GM12878 (cell line): ENCODE measurements around the gene DMD. TPM values are rescaled to one million over a fixed set of nuclear protein-coding genes. Genes with fewer than 3 reads are reported as not detected.

Experiments used
- ATAC-seq: fragments of 200-7000 bp; cut with Tn5 transposase; 3 replicates; pipeline ENCODE4 v1.9.1; 2020; ENCODE audit warnings: mild to moderate bottlenecking, moderate library complexity
- BruUV-seq: library from RNA; stranded (reverse); fragments of 400-500 nt; replicated peaks from 2 replicates; lab custom pipeline; 2021; lab: Mats Ljungman, UMichigan
- CTCF ChIA-PET: fragments of 300-600 bp; sonication (Branson Sonifier 250); formaldehyde crosslinking; extraction: SDS; loops from one replicate; lab custom pipeline; 2021; ENCODE audit warnings: inconsistent platforms; lab: Yijun Ruan, JAX
- POLR2A ChIA-PET: fragments of 350-600 bp; formaldehyde crosslinking; extraction: SDS; loops from one replicate; lab custom pipeline; 2021; ENCODE audit warnings: inconsistent platforms; lab: Charles Lee
- RAD21 ChIA-PET: fragments of 300-600 bp; sonication (Branson Sonifier 250); formaldehyde crosslinking; loops from one replicate; lab custom pipeline; 2023; ENCODE audit warnings: antibody characterized with exemption; ENCODE audit not compliant: unreplicated experiment; lab: Charles Lee
- SMC1A ChIA-PET: fragments of 300-600 bp; sonication (Branson Sonifier 250); formaldehyde crosslinking; loops from one replicate; lab custom pipeline; 2023; ENCODE audit not compliant: unreplicated experiment, uncharacterized antibody; lab: Charles Lee
- DNase-seq: peaks from one replicate; pipeline ENCODE4 v3.0.0-alpha.2; 2011; ENCODE audit warnings: low read depth, low spot score
- FAIRE-seq: peaks from 3 replicates; lab custom pipeline; 2011; peaks lifted over from hg19 to GRCh38; lab: Jason Lieb, UNC
- H2AFZ ChIP-seq: 2 replicates; pipeline ENCODE4 v1.6.0; 2011; ENCODE audit warnings: low read depth, low read length, control low read depth; ENCODE audit not compliant: control insufficient read depth
- H3K27ac ChIP-seq: 2 replicates; pipeline ENCODE4 v1.5.1; 2011; ENCODE audit warnings: control low read depth; ENCODE audit not compliant: control insufficient read depth, insufficient read depth
- H3K27me3 ChIP-seq, 2 experiments: replicated peaks in 1 of 2; 2 replicates each; pipeline versions ENCODE4 v1.6.0 to v1.6.1; 2011; ENCODE audit warnings: low read length in 1 of 2; ENCODE audit not compliant: control insufficient read depth in 2 of 2, insufficient read depth in 2 of 2
- H3K36me3 ChIP-seq, 2 experiments: 2 replicates each; pipeline ENCODE4 v1.5.1; 2011; ENCODE audit warnings: low read length in 1 of 2; ENCODE audit not compliant: control insufficient read depth in 2 of 2, insufficient read depth in 2 of 2
- H3K4me1 ChIP-seq: 2 replicates; pipeline ENCODE4 v1.6.1; 2011; ENCODE audit warnings: mild to moderate bottlenecking, low read length, moderate library complexity, mixed read lengths; ENCODE audit not compliant: control insufficient read depth, insufficient read depth
- H3K4me2 ChIP-seq: 2 replicates; pipeline ENCODE4 v1.6.0; 2011; ENCODE audit warnings: control low read depth; ENCODE audit not compliant: control insufficient read depth, insufficient read depth
- H3K4me3 ChIP-seq: fragments of 200-600 bp; sonication (generic); 2 replicates; pipeline ENCODE4 v1.5.1; 2016
- H3K79me2 ChIP-seq: 2 replicates; pipeline ENCODE4 v1.6.0; 2011; ENCODE audit warnings: low read length; ENCODE audit not compliant: control insufficient read depth, insufficient read depth
- H3K9ac ChIP-seq: 2 replicates; pipeline ENCODE4 v1.8.0; 2011; ENCODE audit warnings: low read length, control low read depth, mixed read lengths; ENCODE audit not compliant: control insufficient read depth, insufficient read depth
- H3K9me3 ChIP-seq: replicated peaks from 3 replicates; pipeline ENCODE4 v1.5.1; 2011; ENCODE audit warnings: mild to moderate bottlenecking, low read length; ENCODE audit not compliant: control insufficient read depth, insufficient read depth
- H4K20me1 ChIP-seq: 2 replicates; pipeline ENCODE4 v1.6.0; 2011; ENCODE audit not compliant: control insufficient read depth, insufficient read depth
- ASH2L ChIP-seq: fragments of 300-600, 200-600 bp; sonication (generic); IDR thresholded peaks from 2 replicates; pipeline ENCODE4 v1.6.1; 2017; ENCODE audit warnings: low read depth, mild to moderate bottlenecking, borderline replicate concordance
- BMI1 ChIP-seq: fragments of 450-650 bp; IDR thresholded peaks from 2 replicates; pipeline ENCODE4 v1.6.1; 2016; ENCODE audit warnings: mild to moderate bottlenecking, moderate library complexity, borderline replicate concordance
- EED ChIP-seq: sonication (generic); IDR thresholded peaks from 2 replicates; pipeline ENCODE4 v1.6.1; 2016; ENCODE audit warnings: antibody characterized with exemption, low read depth
- HDGF ChIP-seq: fragments of 450-650 bp; IDR thresholded peaks from 2 replicates; pipeline ENCODE4 v1.6.1; 2016; ENCODE audit warnings: antibody characterized with exemption
- NFYA ChIP-seq: IDR thresholded peaks from 2 replicates; pipeline ENCODE4 v1.6.1; 2011; ENCODE audit warnings: low read depth, mild to moderate bottlenecking, low read length, improper control_type of control experiment, borderline replicate concordance
- SUPT20H ChIP-seq: IDR thresholded peaks from 2 replicates; pipeline ENCODE4 v1.6.1; 2011; ENCODE audit warnings: low read depth, mild to moderate bottlenecking, low read length, moderate library complexity, borderline replicate concordance; ENCODE audit not compliant: control insufficient read depth
- TBL1XR1 ChIP-seq: IDR thresholded peaks from 2 replicates; pipeline ENCODE4 v1.6.1; 2012; ENCODE audit warnings: low read depth, low read length, improper control_type of control experiment
- YBX1 ChIP-seq: fragments of 450-650 bp; IDR thresholded peaks from 2 replicates; pipeline ENCODE4 v1.6.1; 2016; ENCODE audit warnings: antibody characterized with exemption
- WGBS: methylation state at CpG from one replicate; pipeline ENCODE4 v1.1.6; 2016; ENCODE audit warnings: low lambda C conversion rate; ENCODE audit not compliant: insufficient replicate concordance, insufficient coverage; ENCODE audit errors: missing lambda C conversion rate; 5-methylcytosine and 5-hydroxymethylcytosine counted together
- in situ Hi-C: fragments of 300-500 bp; cut with MboI; formaldehyde crosslinking; loops from 9 replicates; pipeline ENCODE4 v1.14.3; 2018; ENCODE audit warnings: mixed read lengths
- intact Hi-C: fragments of 100-400 bp; cut with micrococcal nuclease; formaldehyde crosslinking; loops from one replicate; pipeline ENCODE4 v1.14.2; 2022; ENCODE audit not compliant: unreplicated experiment
- polyA plus RNA-seq, 11 experiments: library from polyadenylated mRNA; depleted of rRNA in 4 of 11; unstranded in 6 of 11; stranded (reverse) in 5 of 11; fragments of >200 nt; fragmentation: Nextera tagmentation in 4 of 11; fragmentation: Illumina TruSeq in 1 of 11; extraction: Ambion mirVana in 4 of 11; extraction: Trizol in 1 of 11; gene quantifications; 1 replicate in 1 of 11; 2 replicates in 10 of 11; pipeline versions ENCODE4 v1.2.1 to v1.2.3, GENCODE V29; 2011 to 2016; ENCODE audit warnings: inconsistent platforms in 2 of 11, missing spikeins in 2 of 11, low read depth in 1 of 11
- total RNA-seq, 4 experiments: library from RNA; depleted of rRNA in 3 of 4; stranded (reverse); fragments of >200 nt in 3 of 4; fragmentation: Illumina TruSeq in 1 of 4; extraction: Trizol in 1 of 4; gene quantifications; 2 replicates each; pipeline versions ENCODE4 v1.2.1 to v1.2.3, GENCODE V29; 2013 to 2021
- TF ChIP-seq, protein P1 (sequence below): IDR thresholded peaks from 2 replicates; pipeline ENCODE4 v1.6.1; 2012; ENCODE audit warnings: low read depth, low read length, improper control_type of control experiment
- TF ChIP-seq, protein P2 (sequence below): fragments of 150-350 bp; IDR thresholded peaks from 2 replicates; pipeline ENCODE4 v1.6.1; 2016; ENCODE audit warnings: low read depth, low read length
- TF ChIP-seq, protein P3 (sequence below): fragments of 450-650 bp; IDR thresholded peaks from 2 replicates; pipeline ENCODE4 v1.6.1; 2016; ENCODE audit warnings: mild to moderate bottlenecking, moderate library complexity, borderline replicate concordance

Gene DMD
- total and polyA plus RNA-seq, 10 of the 15 experiments (the other 5 are each of a cell fraction or from before 2014, with no cell fraction given), result 1.4 to 24.3 (median 4.3) TPM

DNA sequence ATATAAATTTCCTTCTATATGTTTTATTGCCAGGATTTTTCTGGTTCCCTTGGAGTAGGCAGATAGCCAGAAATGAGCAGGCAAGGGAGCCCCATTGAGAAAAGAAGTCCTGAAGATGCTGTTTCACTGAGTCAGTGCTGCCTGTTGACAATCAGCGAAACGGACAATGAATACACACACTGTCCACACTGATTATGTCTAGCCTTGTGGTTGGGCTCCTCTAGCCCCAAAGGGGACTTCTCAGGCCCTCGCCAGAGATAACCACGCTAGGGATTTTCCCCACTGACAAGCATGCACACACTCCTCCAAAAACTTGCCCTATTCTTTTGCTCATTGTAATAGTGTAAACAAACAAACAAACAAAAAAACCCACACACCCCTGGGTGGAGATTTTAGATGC is 369.3 kb downstream of the DMD start (continued):
- TF ChIP-seq, protein P1, sequence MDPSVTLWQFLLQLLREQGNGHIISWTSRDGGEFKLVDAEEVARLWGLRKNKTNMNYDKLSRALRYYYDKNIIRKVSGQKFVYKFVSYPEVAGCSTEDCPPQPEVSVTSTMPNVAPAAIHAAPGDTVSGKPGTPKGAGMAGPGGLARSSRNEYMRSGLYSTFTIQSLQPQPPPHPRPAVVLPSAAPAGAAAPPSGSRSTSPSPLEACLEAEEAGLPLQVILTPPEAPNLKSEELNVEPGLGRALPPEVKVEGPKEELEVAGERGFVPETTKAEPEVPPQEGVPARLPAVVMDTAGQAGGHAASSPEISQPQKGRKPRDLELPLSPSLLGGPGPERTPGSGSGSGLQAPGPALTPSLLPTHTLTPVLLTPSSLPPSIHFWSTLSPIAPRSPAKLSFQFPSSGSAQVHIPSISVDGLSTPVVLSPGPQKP, result no peak
- no peak for TF ChIP-seq SUPT20H
- TF ChIP-seq YBX1, result no peak
- TF ChIP-seq, protein P2, sequence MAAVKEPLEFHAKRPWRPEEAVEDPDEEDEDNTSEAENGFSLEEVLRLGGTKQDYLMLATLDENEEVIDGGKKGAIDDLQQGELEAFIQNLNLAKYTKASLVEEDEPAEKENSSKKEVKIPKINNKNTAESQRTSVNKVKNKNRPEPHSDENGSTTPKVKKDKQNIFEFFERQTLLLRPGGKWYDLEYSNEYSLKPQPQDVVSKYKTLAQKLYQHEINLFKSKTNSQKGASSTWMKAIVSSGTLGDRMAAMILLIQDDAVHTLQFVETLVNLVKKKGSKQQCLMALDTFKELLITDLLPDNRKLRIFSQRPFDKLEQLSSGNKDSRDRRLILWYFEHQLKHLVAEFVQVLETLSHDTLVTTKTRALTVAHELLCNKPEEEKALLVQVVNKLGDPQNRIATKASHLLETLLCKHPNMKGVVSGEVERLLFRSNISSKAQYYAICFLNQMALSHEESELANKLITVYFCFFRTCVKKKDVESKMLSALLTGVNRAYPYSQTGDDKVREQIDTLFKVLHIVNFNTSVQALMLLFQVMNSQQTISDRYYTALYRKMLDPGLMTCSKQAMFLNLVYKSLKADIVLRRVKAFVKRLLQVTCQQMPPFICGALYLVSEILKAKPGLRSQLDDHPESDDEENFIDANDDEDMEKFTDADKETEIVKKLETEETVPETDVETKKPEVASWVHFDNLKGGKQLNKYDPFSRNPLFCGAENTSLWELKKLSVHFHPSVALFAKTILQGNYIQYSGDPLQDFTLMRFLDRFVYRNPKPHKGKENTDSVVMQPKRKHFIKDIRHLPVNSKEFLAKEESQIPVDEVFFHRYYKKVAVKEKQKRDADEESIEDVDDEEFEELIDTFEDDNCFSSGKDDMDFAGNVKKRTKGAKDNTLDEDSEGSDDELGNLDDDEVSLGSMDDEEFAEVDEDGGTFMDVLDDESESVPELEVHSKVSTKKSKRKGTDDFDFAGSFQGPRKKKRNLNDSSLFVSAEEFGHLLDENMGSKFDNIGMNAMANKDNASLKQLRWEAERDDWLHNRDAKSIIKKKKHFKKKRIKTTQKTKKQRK, result no peak
- no peak for TF ChIP-seq EED
- no peak for TF ChIP-seq ASH2L
- no peak for TF ChIP-seq HDGF

DNA sequence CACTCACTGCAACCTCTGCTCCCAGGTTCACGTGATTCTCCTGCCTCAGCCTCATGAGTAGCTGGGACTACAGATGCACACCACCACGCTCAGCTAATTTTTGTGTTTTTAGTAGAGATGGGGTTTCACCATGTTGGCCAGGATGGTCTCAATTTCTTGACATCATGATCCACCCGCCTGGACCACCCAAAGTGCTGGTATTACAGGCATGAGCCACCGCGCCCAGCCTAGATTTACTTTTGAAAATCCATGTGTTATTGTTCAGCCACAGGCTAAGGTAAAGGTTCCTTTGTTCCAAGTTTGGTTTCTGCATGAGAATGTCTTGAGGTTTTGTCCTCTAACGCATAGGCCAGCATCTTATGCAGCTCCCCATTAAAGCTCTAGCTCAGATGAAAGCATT is 371.6 kb downstream of the DMD start:
- no peak for DNase-seq
- Histone ChIP-seq H3K9ac (no peak overlapping the region), H3K4me3 (no peak overlapping the region), H3K9me3 (no peaks in the 10 kb centered on the region)
- in situ Hi-C loops, result no loop called here
- ChIA-PET SMC1A (no interaction called here), RAD21 (no interaction called here)
- 21% methylated on average over 6 of the region's 6 CpGs for WGBS
- no TSS peak for BruUV-seq
- FAIRE-seq, result no peak
- TF ChIP-seq, protein P2, result no peak
- TF ChIP-seq TBL1XR1 (no peak), NFYA (no peak), BMI1 (no peak)
- TF ChIP-seq, protein P3, sequence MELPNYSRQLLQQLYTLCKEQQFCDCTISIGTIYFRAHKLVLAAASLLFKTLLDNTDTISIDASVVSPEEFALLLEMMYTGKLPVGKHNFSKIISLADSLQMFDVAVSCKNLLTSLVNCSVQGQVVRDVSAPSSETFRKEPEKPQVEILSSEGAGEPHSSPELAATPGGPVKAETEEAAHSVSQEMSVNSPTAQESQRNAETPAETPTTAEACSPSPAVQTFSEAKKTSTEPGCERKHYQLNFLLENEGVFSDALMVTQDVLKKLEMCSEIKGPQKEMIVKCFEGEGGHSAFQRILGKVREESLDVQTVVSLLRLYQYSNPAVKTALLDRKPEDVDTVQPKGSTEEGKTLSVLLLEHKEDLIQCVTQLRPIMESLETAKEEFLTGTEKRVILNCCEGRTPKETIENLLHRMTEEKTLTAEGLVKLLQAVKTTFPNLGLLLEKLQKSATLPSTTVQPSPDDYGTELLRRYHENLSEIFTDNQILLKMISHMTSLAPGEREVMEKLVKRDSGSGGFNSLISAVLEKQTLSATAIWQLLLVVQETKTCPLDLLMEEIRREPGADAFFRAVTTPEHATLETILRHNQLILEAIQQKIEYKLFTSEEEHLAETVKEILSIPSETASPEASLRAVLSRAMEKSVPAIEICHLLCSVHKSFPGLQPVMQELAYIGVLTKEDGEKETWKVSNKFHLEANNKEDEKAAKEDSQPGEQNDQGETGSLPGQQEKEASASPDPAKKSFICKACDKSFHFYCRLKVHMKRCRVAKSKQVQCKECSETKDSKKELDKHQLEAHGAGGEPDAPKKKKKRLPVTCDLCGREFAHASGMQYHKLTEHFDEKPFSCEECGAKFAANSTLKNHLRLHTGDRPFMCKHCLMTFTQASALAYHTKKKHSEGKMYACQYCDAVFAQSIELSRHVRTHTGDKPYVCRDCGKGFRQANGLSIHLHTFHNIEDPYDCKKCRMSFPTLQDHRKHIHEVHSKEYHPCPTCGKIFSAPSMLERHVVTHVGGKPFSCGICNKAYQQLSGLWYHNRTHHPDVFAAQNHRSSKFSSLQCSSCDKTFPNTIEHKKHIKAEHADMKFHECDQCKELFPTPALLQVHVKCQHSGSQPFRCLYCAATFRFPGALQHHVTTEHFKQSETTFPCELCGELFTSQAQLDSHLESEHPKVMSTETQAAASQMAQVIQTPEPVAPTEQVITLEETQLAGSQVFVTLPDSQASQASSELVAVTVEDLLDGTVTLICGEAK, result no peak
- TF ChIP-seq, all 136 proteins: peak for 0
- ATAC-seq, result no peak
- ChIA-PET POLR2A (no interaction called here), CTCF (no interaction called here)
- Histone ChIP-seq H2AFZ (no peak overlapping the region), H3K36me3 (no peaks in the 10 kb centered on the region), H3K4me2 (no peak overlapping the region), H3K27ac (no peak overlapping the region), H3K4me1 (no peaks in the 10 kb centered on the region), H4K20me1 (no peaks in the 10 kb centered on the region), H3K79me2 (no peaks in the 10 kb centered on the region), H3K27me3 (no peaks in the 10 kb centered on the region)
- intact Hi-C loops, result no loop called here
